HuH-7 (cell line): ENCODE results near the gene OTUD3.
"Not testable (repeated sequence)": the region's sequence is repeated elsewhere in the genome, so short reads cannot be mapped to it uniquely, and the experiment has no call there.

ENCODE experiments used
- DNase-seq: peaks from one replicate; pipeline ENCODE4 v3.0.0; 2011; ENCODE audit warnings: low spot score

The OTUD3 gene, protein sequence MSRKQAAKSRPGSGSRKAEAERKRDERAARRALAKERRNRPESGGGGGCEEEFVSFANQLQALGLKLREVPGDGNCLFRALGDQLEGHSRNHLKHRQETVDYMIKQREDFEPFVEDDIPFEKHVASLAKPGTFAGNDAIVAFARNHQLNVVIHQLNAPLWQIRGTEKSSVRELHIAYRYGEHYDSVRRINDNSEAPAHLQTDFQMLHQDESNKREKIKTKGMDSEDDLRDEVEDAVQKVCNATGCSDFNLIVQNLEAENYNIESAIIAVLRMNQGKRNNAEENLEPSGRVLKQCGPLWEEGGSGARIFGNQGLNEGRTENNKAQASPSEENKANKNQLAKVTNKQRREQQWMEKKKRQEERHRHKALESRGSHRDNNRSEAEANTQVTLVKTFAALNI

GRCh38 chr1:19882111-19883071 lies at the start of gene OTUD3:
OTUD3 (plus strand) TSS chr1:19882395; CDS start chr1:19882514, 119 bp downstream.
- DNase-seq, result peak; percentile 90

DNA sequence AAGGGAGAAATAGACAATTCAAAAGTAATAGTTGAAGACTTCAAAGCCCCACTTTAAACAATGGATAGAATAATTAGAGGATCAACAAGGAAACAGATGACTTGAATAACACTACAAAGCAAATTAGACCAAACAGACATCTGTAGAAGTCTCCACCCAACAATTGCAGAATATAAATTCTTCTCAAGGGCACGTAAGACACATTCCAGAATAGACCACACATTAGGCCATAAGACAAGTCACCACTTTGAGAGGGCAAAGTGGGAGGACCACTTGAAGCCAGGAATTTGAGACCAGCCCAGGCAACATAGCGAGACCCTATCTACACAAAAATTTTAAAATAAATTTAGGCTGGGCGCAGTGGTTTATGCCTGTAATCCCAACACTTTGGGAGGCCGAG lies 46.6 kb upstream of the OTUD3 start:
- no peak for DNase-seq

- no peak for DNase-seq
Measured at GRCh38 chr1:19837866-19838265, 44.3 kb upstream of the OTUD3 start.

GRCh38 chr1:19840228-19840627 lies 42.0 kb upstream of the OTUD3 start:
- DNase-seq, result no peak

- no peak for DNase-seq
Measured at GRCh38 chr1:19844731-19845495, 37.3 kb upstream of the OTUD3 start.

- no peak for DNase-seq
Measured at GRCh38 chr1:19845555-19845954, 36.6 kb upstream of the OTUD3 start.

DNA sequence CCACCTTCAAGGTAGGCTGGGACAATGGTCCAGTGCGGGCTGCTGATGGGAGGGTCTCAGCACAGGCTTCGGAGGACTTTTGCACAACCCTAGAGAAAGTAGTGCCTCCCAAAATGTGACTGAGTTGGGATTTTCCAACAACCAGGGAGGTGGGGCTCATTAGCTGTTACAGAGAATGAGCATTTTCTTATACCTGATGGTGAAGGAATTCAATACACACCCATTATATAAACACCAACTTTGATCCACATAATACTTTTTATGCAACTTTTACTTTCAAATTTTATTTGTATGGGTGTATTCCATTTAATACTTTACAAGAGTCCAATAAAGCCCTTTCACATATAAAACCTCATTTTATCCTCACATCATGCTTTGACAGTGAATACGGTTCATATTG lies 35.9 kb upstream of the OTUD3 start:
- DNase-seq, result no peak

DNA sequence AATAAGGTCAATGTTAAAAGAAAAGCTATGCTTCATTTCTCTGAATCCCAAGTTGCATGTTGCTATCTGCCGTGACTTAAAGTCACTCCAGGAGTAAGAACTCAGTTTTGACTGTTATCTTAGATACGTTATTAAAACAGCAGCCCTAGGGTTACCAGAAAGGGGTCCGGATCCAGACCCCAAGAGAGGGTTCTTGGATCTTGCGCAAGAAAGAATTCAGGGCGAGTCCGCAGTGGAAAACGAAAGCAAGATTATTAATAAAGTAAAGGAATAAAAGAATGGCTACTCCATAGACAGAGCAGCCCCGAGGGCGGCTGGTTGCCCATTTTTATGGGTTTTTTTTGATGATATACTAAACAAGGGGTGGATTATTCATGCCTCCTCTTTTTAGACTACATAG lies 34.9 kb upstream of the OTUD3 start:
- not testable (repeated sequence) for DNase-seq

DNA sequence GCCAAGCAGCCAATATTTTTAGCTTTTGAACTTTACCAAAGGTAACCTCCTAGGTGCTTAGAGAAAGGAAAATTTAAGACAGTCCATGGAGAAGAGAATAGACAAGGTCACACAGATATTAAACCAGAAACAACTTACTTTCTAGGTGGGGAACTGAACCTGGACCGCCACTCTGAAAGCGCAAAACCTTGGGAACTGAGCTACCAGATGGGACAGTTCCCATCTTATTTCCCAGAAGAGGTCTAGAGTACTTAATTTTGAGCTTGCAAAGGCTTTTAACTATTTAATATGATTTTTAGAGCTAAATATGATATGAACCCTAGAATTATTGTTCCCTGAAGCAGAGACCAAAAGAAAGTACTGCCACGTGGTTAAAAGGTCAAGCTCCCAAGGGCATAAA lies 32.9 kb upstream of the OTUD3 start:
- DNase-seq, result not testable (repeated sequence)

DNA sequence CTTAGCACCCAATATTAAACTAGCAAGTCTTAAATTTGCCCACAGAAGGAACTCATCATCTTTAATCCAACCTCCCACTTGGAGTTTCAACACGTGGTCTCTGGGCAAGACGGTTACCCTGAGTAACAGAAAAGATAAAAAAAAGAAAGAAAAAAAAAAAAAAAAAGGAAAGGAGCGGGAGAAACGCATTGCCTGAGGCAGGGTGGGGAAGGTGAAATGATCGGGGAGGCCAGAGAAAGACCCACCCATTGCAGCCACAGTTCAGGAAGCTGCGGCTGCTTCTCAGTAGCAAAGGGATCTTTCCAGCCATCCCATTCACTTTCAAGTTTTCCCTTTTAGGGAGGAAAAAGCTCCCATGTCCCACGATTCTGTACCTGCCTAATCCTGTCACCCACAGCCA lies 32.0 kb upstream of the OTUD3 start:
- no peak for DNase-seq

GRCh38 chr1:19852036-19852435 lies 30.2 kb upstream of the OTUD3 start:
- DNase-seq, result no peak

DNA sequence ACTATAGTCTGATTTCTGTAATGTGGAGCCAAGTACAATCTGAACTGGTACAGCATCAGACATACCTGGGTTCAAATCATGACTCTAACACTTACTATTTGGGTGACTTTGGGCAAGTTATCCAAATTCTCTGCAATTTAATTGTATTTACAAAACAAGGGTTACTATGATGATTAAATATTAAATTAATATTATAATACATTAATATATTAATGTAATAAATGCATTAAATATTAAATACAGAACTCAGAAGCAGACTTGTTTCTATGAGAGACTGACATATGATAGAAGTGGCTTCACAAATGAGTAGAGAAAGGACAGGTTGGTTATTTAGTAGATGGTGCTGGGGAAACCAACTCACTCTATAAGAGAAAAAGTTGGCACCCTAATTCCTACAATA lies 27.3 kb upstream of the OTUD3 start:
- DNase-seq, result no peak

GRCh38 chr1:19858893-19859292 lies 23.3 kb upstream of the OTUD3 start:
- no peak for DNase-seq

DNA sequence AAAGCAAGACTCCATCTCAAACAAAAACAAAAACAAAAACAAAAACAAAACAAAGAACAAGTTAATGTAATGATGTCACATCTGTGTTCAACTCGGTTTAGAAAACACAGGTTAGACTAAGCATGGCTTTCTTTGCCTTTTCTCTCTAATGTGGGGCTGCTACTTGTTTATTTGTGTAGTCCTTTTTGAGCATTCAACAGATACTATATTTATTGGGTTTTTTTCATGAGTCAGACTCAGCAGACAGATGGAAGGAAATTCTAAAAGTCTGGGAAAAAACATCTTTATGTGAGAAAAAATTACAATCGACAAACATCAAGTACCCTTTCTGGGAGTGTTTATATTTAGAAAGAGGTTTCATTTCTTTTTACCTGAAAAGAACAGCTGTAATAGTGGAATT lies 22.3 kb upstream of the OTUD3 start:
- no peak for DNase-seq

DNA sequence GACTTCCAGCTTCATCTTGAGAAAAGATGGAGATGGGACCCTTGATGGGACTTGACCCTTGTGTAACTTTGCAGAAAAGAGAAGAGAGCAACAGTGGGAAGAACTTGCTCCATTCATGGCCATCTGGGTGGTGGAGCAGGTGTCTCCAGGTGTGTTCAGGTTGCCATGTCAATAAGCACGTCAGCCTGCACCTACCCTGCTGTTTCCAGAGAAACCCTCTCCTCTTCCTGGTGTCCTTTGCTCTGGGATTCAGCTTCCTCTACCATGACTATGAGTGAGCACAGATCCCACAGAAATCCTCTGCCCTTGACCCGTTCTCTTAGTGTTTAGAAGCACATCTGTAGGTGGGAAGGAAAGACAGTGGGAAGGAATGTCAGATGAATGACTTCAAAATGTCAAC lies 21.8 kb upstream of the OTUD3 start:
- DNase-seq, result no peak

DNA sequence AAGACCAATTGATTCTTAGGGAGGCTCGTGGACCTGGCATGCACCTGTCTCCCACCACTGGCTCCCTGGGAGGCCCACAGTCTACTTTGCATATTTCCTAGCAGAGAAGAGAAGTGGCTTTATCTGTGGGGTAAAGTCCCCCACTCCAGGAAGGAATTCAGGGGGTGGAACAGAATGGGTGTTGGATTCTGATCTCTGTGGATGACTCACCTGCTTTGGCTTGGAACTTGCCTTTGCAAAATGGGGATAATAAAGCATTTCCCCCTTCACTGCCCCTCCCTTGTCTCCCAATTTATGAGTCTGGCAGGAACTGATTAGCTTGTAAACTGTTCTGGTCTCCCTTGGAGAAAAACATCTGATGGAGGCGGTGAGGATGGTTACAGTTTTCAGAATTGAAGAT lies 21.2 kb upstream of the OTUD3 start:
- no peak for DNase-seq

DNA sequence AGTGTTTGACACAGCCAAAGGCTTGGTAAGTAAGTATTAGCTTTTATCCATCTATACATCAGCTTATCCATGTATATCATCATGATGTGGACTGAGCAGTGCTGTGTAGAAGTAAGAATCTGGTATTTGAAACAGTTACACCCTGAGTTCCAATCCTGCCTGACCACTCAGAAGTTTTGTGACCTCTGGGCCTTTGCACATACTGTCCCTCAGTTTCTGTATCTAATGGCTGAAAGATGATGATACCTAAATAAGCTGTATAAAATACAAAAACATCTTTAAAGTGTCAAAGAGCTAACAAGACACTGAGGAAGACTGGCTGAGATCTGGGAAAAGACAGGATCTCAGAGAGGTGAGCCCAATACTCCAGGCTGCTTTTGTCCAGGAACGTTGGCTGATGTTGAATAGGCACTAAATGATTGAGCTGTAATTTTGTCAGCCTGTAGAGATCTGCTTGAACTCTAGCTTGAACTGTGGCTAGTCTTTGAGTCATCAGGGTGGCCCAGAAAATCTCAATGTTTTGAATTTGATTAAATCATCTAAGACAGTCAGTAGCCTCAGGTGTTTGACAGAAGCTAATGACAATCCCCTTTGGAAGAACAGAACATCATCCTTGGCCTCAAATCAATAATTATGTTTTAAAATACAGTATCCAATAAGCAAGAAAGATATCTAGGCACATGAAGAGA lies 20.2 kb upstream of the OTUD3 start:
- no peak for DNase-seq

- DNase-seq, result no peak
Measured at GRCh38 chr1:19862944-19863343, 19.3 kb upstream of the OTUD3 start.

GRCh38 chr1:19864570-19865160 lies 17.5 kb upstream of the OTUD3 start:
- DNase-seq, result no peak

- DNase-seq, result no peak
Measured at GRCh38 chr1:19866029-19866428, 16.2 kb upstream of the OTUD3 start.

DNA sequence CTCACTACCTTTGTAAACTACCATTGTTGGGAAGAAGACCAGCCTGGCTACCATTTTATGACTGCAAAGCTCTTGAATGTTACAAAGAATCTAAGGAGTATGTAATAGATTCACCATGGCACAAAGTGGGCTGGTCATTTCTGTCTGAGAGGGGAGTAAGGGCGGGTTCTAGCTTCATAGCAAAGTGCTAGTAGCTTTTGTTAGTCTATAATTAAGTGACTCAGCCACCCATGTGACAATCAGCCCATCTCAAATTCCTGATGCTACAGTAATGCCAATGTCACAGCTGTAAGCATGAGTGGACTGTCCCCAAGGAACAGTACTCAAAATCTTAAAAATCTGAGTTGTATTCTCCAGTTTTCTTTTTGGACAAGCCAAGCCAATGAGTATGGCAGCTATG lies 15.4 kb upstream of the OTUD3 start:
- DNase-seq, result no peak
